Stimulated activated CD8-positive, alpha-beta memory T cell treated with anti-CD3 and anti-CD28 coated beads, Interleukin-7, amount 100 ng/mL, for 48 hours (primary cell): ENCODE results near the gene HECW1.

Experiments
- DNase-seq, 2 donors: peaks; one replicate each; pipeline ENCODE4 v3.0.0-alpha.2; 2020; ENCODE audit warnings: low read depth in 1 of 2; ENCODE audit errors: extremely low read depth in 1 of 2

The HECW1 gene

DNA sequence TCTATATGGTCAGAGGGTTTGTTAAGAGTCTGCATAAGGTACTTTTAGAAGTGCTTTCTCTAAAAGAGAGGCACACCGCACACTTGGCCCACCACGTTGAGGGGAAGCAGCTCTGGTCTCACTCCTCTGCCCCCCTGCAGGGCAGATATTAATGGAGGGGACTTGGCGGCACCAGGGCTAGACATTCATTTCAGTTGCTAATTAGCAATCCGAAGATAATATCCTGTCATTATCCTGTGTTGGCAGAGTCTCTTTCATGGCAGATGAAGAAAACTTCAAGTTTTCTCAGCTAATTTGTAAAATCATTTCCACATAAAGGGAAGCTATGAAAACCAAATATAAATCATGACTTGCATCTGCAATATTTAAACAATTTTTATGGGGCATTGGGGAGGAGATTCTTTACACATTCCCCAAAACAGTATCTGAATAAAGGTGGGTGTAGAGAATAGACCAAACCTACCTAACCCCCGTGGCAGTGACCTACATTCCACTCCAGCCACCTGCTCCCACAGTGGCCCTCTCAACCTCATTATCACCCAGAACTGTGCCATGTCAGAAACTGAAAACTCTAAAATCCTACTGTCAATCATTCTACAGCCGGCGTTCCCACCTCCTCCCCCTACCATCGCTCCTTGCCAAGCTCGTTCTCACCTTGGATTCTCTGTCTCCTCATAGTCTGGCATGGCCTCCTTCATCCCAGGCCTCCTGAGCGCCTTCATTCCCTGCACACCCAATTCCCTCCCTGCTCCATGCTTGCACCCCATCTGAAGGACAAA, 416.3 kb downstream of the HECW1 start:
- no peak for DNase-seq

DNA sequence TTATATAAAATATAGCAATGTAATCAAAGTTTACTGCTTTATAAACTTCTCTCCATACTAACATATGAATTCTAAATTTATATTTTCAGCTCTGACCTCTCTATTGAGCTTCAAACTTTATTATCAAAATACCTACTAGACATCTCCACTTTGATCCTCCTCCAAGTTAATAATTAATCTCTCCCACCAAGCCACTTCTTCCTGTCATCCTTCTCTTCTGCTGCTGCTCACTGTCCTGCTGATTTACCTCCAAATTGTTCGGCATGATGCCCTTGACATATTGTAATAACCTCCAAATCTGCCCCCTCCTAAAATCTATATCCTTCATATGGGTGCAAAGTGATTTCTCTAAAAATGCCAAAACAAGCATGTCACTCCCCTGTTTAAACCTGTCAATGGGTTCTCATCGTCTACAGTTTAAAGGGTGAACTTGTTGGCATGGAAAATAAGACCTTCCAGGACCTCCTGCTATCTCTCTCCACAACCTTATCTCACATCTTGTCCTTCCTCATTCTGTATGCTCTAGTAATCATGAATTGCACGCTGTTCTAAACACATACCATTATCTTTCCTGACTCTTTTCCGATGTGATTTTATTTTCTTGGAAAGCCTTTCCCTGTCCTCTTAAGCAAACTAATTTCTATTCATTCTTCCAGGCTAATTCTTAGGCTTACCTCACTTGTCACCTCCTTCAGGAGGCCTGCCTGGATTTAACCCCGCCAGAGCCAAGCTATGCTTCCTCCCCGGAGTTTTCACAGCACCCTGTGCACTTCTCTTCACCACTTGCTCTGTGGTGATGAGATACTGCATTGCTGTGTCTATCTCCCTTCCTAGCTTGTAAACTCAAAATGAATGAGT, 418.3 kb downstream of the HECW1 start:
- no peak for DNase-seq

DNA sequence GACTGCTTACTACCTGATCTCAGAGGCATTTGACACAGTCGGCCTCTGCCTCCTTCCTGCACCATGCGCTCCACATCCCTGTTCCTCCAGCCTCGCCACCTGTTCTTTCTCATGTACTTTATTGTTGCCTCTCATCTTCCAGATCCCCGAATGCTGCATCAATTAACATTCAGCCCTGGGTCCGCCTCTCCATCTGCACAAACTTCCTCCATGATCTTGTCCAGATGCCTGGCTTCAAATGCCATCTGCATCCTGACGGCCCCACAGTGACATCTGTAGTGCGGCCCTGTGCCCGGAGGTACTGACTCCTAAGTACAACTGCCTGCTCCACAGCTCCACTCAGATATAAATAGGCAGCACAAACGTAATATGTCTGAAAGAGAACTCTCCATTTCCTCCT, 419.3 kb downstream of the HECW1 start:
- no peak for DNase-seq

DNA sequence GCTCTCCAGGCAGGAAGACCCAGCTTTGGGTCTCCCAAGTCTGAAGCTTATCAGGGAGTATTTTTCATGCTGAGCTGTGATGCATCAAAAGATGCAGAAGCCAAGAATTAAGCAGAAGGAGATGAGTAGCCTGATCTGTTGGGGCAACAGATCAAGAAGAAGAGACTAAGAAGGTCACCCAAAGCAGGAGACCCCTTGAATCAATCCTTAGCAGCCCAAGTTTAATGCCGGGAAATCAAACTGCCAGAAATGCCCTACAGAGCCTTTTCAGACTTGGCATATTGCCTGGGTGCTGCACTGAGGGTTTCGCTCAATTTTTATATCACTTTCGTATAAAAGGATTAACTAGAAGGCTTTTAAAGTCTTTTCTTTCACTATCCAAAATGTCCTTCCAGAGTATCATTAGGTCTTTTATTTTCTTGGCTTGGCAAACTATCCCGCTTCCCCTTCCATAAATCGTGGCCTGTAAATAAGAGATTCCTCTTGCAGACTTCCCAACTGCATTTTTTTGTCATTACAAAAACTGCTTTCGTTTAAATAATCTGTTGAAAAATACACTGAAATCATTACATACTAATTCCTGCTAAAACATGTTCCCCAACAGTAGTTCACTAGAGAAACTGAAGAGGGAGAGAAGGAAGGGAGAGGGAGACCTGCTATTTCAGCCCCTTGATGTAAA, 421.5 kb downstream of the HECW1 start:
- no peak for DNase-seq

DNA sequence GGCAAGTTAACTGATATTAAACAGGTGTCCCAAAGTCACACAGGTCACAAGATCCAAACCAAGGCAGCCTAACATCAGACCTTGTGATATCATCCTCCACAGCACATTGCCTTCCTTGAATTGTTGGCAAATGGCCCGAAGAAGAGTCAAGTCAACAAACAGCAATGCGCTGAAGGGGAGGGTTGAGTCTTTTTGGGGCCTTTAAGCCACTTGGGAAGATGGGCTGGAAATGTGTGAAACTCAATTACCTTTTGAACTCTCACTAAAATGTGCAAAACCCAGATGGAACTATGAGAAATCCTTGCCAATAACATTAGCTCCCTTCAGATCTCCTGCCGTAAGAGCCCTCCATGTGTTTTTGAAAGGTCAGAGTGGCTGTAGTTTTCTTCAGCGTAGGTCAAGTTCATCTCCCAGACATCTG, 422.6 kb downstream of the HECW1 start:
- no peak for DNase-seq

DNA sequence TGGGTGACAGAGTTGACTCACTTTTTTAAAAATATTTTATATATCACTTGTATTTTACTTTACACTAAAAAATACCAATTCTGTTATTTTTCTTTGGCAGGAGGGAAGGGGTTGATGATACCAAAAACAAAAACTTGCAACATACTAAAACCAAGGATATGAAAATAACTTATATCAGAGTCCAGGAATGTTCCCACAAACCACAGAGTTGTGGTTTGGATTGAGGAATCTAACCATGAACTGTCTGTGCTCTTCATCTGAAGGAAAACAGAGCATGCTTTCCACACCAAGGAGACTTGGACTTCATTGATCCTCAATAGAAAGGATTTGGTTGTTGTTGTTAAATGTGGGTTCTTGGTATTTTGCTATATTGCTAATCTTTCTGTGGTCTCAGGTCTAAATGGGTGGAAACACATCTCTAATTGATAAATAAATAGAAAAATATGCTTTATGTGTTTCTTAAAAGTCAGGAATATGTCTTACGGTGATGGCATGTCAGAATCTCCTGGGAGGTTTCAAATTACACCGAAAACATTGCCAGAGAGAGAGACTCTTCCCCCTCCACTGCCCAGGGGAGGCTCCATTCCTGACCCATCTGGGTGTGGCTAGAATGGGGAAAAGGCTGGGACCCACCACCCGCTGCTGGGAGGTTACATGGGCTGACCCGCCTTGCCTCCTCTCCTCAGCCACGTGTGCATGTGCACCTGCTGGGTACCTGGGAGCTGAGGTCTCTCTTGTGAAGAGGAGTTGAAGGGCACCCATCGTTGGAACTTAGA, 423.6 kb downstream of the HECW1 start:
- DNase-seq: no peak

DNA sequence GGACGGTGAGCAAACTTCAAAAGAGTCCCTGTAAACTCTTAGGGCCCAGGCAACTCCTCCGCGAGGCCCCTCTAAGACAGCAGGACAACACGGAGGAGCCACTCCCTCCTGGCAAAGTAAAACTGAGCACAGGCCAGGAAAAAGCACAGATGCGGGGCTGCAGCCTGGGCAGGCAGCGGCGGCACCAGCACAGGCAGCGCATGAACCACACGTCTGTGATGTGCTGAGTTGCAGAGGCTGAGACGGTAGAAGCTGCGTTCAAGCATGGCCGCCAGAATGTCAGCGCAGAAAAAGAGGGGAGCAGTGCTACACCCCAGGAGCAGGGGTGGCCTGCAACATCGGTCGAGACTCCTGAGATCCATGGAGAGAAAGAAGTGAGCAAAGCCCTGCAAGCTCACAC, 424.3 kb downstream of the HECW1 start:
- no peak for DNase-seq

DNA sequence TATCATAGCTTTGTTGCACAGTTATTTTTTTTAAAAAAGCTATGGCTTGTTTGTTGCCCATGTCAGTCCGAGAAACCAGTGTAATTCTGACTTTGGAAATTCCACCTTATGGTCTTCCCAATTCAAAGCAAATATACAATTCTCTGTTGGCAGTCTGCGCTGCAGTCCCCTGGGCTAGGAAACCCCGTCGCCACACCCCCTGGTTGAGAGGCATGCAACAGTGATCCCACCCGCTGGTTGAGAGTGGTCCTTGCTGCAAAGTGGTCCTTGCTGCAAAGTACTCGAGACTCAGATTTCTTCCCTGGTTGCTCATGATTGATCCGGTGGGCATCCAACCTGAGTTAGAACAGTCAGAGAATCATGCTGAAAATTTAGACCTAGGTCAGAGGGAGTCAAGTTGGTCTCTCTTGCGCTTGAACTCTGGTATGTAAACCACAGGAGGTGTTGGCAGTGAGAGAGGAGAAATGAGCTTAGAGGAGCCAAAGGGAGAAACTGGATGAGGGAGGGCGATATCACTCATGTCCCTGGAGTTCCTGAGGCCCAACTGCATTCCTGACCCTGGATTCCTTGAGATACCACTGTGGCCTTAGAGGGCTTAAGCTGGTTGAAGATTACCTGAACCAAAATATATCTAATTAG, 425.4 kb downstream of the HECW1 start:
- DNase-seq: no peak

DNA sequence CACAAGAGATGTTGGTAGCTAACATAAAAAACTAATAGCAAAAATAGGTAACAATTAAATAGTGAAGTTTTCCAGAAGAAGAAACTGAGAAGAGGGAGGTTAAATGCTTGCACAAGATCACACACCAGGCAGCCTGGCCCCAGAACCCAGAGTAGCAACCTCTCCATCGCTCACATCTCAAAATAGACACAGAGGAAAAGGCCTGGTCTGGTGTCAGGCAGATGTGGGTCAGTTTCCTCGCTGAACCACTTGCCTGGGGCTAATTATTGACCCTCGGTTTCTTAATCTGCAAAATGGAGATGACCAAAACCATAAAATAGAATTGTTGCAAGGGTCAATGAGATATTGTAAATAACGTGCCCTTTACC, 425.9 kb downstream of the HECW1 start:
- no peak for DNase-seq

DNA sequence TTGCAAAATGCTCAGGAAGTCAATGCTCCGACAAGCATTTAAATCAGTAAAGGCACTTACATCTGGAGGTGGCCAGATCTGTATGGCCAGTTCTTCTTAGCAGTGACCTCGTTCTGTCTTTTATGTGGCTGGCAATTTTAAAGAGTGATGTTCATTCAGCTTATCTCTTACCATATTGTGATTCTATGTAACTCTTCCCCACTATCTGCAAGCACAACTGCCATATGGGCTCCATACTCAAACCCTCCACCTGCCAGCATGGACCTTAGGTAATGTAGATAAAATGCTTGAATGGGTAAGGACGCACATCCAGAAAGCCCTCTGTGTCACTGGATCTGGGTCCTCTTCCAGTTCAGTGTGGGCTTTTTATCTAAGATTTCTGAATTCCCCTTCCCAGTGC, 428.0 kb downstream of the HECW1 start:
- DNase-seq: no peak

DNA sequence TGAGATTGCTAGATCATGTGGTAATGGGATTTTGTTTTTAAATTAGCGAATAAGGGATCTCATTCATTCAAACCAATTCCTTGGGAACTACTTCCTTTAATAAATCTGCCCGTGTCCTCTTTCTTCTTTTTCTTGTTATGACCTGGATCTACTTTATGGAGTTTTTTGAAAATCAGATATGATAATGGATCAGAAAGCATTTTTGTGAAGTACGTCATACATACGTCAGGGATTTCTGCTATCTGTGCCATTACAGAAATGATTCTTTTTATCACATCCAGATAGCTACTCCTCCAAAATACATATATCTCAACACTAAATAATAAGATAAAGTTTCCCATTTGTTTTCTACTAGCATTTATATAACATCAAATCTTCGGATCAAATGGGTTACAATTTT, 430.3 kb downstream of the HECW1 start:
- no peak for DNase-seq

DNA sequence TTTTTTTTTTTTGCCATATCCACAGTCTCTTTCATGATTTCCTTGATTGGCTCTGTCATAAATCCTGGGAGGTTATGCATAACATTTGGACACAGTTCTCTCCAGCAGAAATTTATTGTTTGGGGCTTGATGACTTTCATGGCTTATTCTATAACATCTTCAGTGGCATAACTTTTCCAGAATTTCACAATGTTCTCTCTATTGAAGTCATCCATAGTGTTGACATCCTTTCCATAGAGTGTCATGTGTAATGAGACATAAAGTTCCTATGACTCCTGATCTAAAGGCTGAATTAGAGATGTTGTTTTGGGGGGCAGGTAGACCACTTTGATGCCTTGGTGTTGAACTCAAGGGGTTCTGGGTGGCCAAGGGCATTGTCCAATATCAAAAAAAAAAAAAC, 433.8 kb downstream of the HECW1 start:
- DNase-seq: no peak

DNA sequence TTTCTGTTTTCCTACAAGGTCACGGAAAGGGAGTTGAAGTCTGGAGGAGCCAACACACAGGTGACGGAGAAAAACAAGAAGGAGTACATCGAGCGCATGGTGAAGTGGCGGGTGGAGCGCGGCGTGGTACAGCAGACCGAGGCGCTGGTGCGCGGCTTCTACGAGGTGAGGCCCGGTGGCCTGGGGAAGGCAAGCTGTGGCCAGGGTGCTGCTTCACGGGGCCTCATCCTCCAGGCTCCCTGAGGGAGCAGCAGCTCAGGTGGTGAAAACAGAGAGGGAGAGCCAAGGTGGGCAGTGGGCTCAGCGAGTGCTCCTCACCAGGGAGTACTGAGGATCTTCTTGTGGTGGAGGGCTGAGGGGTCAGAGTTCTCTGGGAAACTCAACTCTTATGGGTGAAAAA, 438.0 kb downstream of the HECW1 start:
- no peak for DNase-seq

DNA sequence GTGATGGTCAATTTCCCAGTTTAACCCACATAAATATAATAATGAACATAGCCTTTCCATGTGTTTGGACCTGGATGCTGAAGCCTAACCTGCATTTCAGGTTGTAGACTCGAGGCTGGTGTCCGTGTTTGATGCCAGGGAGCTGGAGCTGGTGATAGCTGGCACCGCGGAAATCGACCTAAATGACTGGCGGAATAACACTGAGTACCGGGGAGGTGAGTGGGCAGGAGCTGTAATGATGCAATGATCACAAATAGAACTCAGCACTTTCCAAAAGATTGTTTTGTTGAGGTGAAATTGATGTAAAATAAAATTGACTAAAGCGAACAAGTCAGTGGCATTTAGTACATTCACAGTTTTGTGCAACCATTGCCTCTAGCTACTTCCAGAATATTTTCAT, 439.7 kb downstream of the HECW1 start:
- no peak for DNase-seq

DNA sequence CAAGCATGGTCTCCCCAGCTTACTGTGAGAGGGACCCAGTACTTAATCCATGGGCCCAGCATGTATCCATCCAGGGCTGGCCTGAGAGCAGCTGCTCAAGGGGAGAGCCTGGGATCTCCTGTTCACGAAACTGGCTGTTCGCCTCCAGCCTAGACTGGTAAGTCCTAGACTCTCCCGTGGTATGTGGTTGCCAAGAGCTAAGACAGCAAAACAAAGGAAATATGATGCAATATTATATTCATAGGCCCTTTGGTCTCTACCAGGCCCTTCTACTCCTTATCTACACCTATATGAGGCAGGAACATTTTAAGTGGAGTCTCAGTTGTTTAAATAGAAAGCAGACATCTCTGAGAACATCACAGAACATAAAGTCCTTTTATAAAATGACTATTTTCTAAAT, 441.6 kb downstream of the HECW1 start:
- DNase-seq: no peak

DNA sequence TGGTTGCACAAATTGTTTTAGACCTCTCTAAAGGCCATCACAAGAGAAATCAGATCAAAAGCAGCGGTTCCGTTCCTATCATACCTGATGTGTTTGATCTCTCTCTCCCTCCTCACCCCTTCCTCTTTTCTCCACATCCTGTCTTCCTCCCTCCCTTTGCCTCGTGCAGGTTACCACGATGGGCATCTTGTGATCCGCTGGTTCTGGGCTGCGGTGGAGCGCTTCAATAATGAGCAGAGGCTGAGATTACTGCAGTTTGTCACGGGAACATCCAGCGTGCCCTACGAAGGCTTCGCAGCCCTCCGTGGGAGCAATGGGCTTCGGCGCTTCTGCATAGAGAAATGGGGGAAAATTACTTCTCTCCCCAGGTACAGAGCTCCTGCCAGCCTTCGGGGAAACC, 442.0 kb downstream of the HECW1 start:
- DNase-seq: no peak

DNA sequence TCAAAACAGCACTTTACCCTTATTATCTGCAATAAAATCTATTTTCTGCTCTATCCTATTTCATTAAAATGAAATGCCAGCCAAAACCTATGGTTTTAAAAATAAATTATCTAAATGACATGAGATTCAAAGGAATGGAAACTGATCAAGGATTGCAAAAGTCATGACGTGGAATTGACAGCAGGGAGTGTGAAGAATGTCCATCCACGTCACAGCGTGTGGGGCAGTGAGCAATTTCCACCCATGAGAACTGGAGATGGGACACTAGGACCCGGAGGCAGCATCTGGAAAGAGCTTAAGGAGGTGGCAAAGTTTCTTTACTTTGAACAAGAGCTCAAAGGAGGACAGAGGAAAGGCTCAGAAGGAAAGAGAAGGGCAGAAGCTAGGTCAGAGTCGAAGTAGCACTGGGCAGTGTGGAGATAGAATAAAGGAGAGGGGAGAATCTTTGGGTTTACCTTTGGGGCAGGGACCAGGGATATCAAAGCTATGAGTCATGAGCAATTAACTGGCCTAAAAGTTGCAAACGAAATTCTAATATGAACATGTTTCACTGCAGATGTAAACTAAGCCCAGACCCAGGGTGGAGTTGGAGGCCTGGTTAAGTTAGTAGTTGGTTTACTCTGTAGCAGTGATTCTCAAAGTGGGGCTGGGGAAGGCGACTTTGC, 445.5 kb downstream of the HECW1 start:
- DNase-seq: no peak

DNA sequence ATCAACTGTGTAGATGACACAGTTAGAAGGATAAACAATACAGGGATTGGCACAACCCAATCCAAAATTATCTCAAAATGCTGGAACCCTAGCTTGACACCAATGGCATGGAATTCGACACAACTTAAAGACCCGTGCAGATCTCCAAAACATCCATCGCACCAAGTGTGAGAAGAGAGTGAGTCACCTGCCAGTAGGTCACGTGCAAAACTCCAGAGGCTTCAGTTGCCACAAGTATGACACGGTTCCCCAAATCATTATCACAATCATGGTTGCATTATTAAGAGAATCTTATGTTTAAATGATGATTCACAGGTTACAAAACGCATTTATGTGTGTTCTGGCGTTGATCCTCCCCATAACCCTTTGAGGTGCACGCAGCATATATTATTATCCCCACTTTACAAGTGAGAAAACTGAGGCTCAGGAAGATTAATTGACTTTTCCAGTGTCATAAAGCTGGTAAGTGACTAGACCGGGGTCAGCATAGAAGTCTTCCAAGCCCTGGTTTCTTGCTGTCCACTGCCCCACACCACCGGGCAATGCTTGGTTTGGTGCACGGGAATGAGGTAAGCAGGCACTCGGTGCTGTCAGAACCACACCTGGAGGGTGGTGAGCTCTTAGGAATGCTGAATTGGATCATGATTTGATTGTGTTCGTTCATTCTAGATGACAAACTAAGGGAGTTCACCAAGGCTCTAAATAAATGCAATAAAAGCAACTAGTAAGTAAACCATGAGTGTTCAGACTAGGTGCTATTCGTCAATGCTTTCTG, 446.9 kb downstream of the HECW1 start:
- DNase-seq: no peak

DNA sequence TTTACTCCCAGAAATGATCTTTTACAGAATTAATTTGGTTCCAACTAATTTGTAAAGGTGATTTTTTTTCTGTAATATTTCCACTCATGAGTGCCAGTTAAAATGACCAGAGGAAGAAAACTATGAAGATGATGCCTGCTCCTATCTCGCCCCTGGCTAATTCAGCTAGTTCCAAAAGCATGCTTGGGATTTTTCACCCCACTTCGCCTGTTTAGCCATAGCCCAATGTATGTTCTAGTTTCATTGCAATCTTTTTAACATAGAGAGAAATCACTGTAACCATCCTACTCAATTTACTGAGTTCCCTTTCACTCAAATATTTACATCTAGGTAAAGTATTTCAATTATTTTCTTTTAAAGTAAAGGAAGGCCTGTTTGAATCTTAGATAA, 447.5 kb downstream of the HECW1 start:
- no peak for DNase-seq
